HFF-Myc (cell line): Measurements from ENCODE around the gene ARHGAP15.

ENCODE experiments used
- DNase-seq: peaks from one replicate; pipeline ENCODE4 v3.0.0-alpha.2; 2011; ENCODE audit warnings: low read depth; ENCODE audit errors: extremely low read depth
- H3K4me3 ChIP-seq: replicated peaks from 2 replicates; pipeline ENCODE4 v1.5.1; 2011; ENCODE audit warnings: low read depth, mild to moderate bottlenecking, control low read depth, low read length
- CTCF ChIP-seq: IDR thresholded peaks from 2 replicates; pipeline ENCODE4 v1.5.1; 2012; ENCODE audit warnings: mild to moderate bottlenecking, low read depth, low read length, control low read depth; ENCODE audit errors: missing control alignments

ARHGAP15 gene

GRCh38 chr2:143734507-143734906, 605.3 kb downstream of the ARHGAP15 start:
- no peak for DNase-seq
- no peak for TF ChIP-seq CTCF
- H3K4me3 ChIP-seq, result no peak overlapping the region

GRCh38 chr2:143736904-143737303, 607.7 kb downstream of the ARHGAP15 start:
- DNase-seq, result no peak
- no peak overlapping the region for H3K4me3 ChIP-seq
- TF ChIP-seq CTCF, result no peak

- DNase-seq, result no peak
- TF ChIP-seq CTCF, result no peak
- no peak overlapping the region for H3K4me3 ChIP-seq
These were observed 611.2 kb downstream of the ARHGAP15 start for GRCh38 chr2:143740431-143740830.

GRCh38 chr2:143741205-143741604, 612.0 kb downstream of the ARHGAP15 start:
- TF ChIP-seq CTCF, result no peak
- no peak overlapping the region for H3K4me3 ChIP-seq
- no peak for DNase-seq

DNA sequence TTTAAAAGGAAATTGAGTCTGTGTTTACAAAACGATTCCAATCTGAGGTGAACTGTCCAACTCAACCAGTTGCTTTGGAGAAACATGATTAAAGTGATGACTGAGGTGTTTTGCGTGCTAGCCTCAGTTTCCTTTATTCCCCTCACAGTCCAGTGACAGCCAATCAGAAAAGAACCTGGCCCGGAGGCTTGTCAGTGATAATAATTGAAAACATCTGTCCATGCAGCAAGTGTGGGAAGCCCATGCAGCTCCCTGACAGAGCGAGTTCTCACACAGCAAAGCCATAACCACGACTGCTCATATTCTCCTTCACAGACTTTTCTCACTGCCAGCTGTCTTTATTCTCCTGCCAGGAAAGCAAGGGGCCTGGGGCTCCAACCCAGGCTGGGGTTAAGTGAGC, 613.4 kb downstream of the ARHGAP15 start:
- DNase-seq, result no peak
- no peak overlapping the region for H3K4me3 ChIP-seq
- TF ChIP-seq CTCF, result no peak

DNA sequence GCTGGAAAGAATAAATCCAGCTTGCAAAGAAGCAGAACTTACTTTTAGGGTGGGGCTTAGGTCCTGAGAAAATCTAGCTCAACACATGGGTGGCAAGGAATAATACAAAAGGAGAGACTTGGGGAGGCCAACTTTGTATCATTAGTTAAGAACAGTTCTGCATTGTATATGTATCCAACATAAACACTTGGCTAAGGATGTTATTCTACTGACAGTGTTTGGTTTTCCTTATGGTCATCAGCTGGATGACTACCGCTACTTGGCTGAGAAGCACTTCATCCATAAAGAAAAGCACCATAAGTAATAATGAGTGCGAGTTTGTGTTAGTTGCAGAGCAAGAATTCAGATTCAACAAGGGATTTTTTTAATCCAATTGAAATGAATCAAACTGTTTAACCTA, 614.9 kb downstream of the ARHGAP15 start:
- no peak for DNase-seq
- no peak overlapping the region for H3K4me3 ChIP-seq
- TF ChIP-seq CTCF, result no peak

DNA sequence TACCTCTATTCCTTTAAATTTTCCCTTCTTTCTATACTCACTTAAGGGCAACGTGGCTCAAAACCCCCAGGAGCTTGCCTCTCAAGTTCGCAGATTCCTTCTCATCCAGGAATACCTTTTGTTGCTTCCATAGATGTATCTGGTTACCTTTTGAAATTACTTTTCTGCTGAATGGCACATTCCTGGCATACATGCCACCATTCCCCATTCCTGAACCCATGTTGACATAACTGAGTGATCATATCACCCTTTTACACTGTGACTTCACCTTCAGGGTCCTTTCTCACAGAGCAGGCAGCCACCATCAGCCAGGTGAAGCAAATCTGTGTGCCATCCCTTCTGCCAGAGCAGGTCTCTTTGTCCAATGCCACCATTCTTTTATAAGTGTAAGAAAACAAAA, 615.8 kb downstream of the ARHGAP15 start:
- DNase-seq, result no peak
- no peak overlapping the region for H3K4me3 ChIP-seq
- TF ChIP-seq CTCF, result no peak
